SK-N-SH (cell line): ENCODE data around the gene GPATCH2L. TPM values are rescaled to one million over a fixed set of nuclear protein-coding genes. Genes with fewer than 3 reads are reported as not detected.

ENCODE experiments used
- CTCF ChIA-PET: fragments of 300-600, 350-600 bp; formaldehyde crosslinking; extraction: SDS; loops from one replicate; lab custom pipeline; 2021; lab: Yijun Ruan, JAX
- POLR2A ChIA-PET: fragments of 350-600 bp; sonication (Branson Sonifier 250); formaldehyde crosslinking; extraction: SDS; loops from one replicate; lab custom pipeline; 2020; ENCODE audit warnings: antibody characterized with exemption, inconsistent platforms; lab: Yijun Ruan, JAX
- DNase-seq: peaks from one replicate; pipeline ENCODE4 v3.0.0; 2012
- H2AFZ ChIP-seq: fragments of 200-600 bp; sonication (generic); 2 replicates; pipeline ENCODE4 v1.8.1; 2016; ENCODE audit warnings: antibody characterized with exemption, mild to moderate bottlenecking, low read depth
- H3F3A ChIP-seq: fragments of 200-600 bp; sonication (generic); replicated peaks from 2 replicates; pipeline ENCODE3; 2016; ENCODE audit warnings: antibody characterized with exemption, mild to moderate bottlenecking; ENCODE audit not compliant: insufficient read depth
- H3K27ac ChIP-seq, 2 experiments: fragments of 200-500 bp in 1 of 2; fragments of 200-600 bp in 1 of 2; sonication (Bioruptor generic) in 1 of 2; sonication (generic), shearing (Covaris generic) in 1 of 2; 2 replicates each; pipeline versions ENCODE4 v1.5.1 to v1.6.1; 2014 to 2016; ENCODE audit warnings: low read depth in 2 of 2, inconsistent platforms in 1 of 2, low read length in 1 of 2, mild to moderate bottlenecking in 1 of 2, mixed read lengths in 1 of 2
- H3K27me3 ChIP-seq: fragments of 200-600 bp; sonication (generic), shearing (Covaris generic); 2 replicates; pipeline ENCODE4 v1.6.1; 2016; ENCODE audit warnings: mixed run types; ENCODE audit not compliant: insufficient read depth
- H3K36me3 ChIP-seq, 2 experiments: fragments of 200-500 bp in 1 of 2; fragments of 200-600 bp in 1 of 2; sonication (Bioruptor generic) in 1 of 2; sonication (generic) in 1 of 2; replicated peaks in 1 of 2; 2 replicates each; pipeline versions ENCODE3 to v1.5.1; 2014 to 2016; ENCODE audit warnings: low read length in 1 of 2, mild to moderate bottlenecking in 1 of 2; ENCODE audit not compliant: insufficient read depth in 2 of 2, control insufficient read depth in 1 of 2
- H3K4me1 ChIP-seq, 2 experiments: fragments of 200-500 bp in 1 of 2; fragments of 200-600 bp in 1 of 2; sonication (Bioruptor generic) in 1 of 2; sonication (generic), shearing (Covaris generic) in 1 of 2; 2 replicates each; pipeline versions ENCODE4 v1.5.1 to v1.6.1; 2014 to 2016; ENCODE audit warnings: low read depth in 1 of 2, low read length in 1 of 2, mixed run types in 1 of 2; ENCODE audit not compliant: insufficient read depth in 2 of 2, control insufficient read depth in 1 of 2
- H3K4me2 ChIP-seq: fragments of 200-600 bp; sonication (generic), shearing (Covaris generic); 2 replicates; pipeline ENCODE4 v1.6.1; 2017; ENCODE audit warnings: mixed run types
- H3K4me3 ChIP-seq, 2 experiments: fragments of 200-500 bp in 1 of 2; fragments of 200-600 bp in 1 of 2; sonication (Bioruptor generic) in 1 of 2; sonication (generic), shearing (Covaris generic) in 1 of 2; 2 replicates each; pipeline versions ENCODE4 v1.5.1 to v1.8.1; 2014 to 2016; ENCODE audit warnings: low read depth in 2 of 2, inconsistent platforms in 1 of 2, low read length in 1 of 2, mild to moderate bottlenecking in 1 of 2, mixed read lengths in 1 of 2, moderate library complexity in 1 of 2
- H3K79me2 ChIP-seq: fragments of 200-600 bp; sonication (generic); 2 replicates; pipeline ENCODE4 v1.8.1; 2017; ENCODE audit warnings: mild to moderate bottlenecking; ENCODE audit not compliant: insufficient read depth
- H3K9ac ChIP-seq: fragments of 200-600 bp; sonication (generic); 2 replicates; pipeline ENCODE4 v1.6.1; 2017; ENCODE audit warnings: mixed run types
- H3K9me2 ChIP-seq: fragments of 200-600 bp; sonication (generic); 2 replicates; pipeline ENCODE4 v1.6.1; 2017; ENCODE audit warnings: mixed run types
- H3K9me3 ChIP-seq: fragments of 200-600 bp; sonication (generic); 2 replicates; pipeline ENCODE4 v1.6.1; 2017; ENCODE audit warnings: mixed run types, mild to moderate bottlenecking, moderate library complexity
- H4K20me1 ChIP-seq: fragments of 200-600 bp; sonication (generic); 2 replicates; pipeline ENCODE4 v1.6.1; 2017; ENCODE audit warnings: mild to moderate bottlenecking, mixed run types; ENCODE audit not compliant: insufficient read depth
- ELF1 ChIP-seq: IDR thresholded peaks from 2 replicates; pipeline ENCODE4 v1.4.0; 2012
- EP300 ChIP-seq, 2 experiments: IDR thresholded peaks; 2 replicates each; pipeline versions ENCODE4 v1.4.0 to v1.6.1; 2012; ENCODE audit warnings: borderline replicate concordance in 1 of 2, low read depth in 1 of 2, low read length in 1 of 2
- GATA2 ChIP-seq: sonication (generic); formaldehyde crosslinking; IDR thresholded peaks from 2 replicates; pipeline ENCODE4 v1.5.0; 2020; ENCODE audit warnings: mild to moderate bottlenecking, missing genetic modification reagents
- POLR2AphosphoS5 ChIP-seq: IDR thresholded peaks from 2 replicates; pipeline ENCODE4 v1.6.1; 2012; ENCODE audit warnings: low read depth, low read length
- RAD21 ChIP-seq: IDR thresholded peaks from 2 replicates; pipeline ENCODE4 v1.6.1; 2012; ENCODE audit warnings: mild to moderate bottlenecking, low read length
- RXRA ChIP-seq: IDR thresholded peaks from 2 replicates; pipeline ENCODE4 v1.4.0; 2012; ENCODE audit warnings: low read depth, mild to moderate bottlenecking, borderline replicate concordance
- SMC3 ChIP-seq: IDR thresholded peaks from 2 replicates; pipeline ENCODE4 v1.6.1; 2012; ENCODE audit warnings: low read depth, low read length, improper control_type of control experiment
- YY1 ChIP-seq: IDR thresholded peaks from 2 replicates; pipeline ENCODE4 v1.4.0; 2012; ENCODE audit warnings: low read depth, mild to moderate bottlenecking
- WGBS: methylation state at CpG from one replicate; pipeline ENCODE4 v1.1.6; 2017; ENCODE audit warnings: low lambda C conversion rate; 5-methylcytosine and 5-hydroxymethylcytosine counted together
- polyA plus RNA-seq, 3 experiments: library from polyadenylated mRNA; depleted of rRNA; stranded (reverse); fragments of >200 nt; gene quantifications; 2 replicates each; pipeline ENCODE4 v1.2.3, GENCODE V29; 2012
- TF ChIP-seq, protein P1 (sequence below): IDR thresholded peaks from 2 replicates; pipeline ENCODE4 v1.4.0; 2012; ENCODE audit warnings: low read depth, borderline replicate concordance
- TF ChIP-seq, protein P2 (sequence below): fragments of 150-350 bp; IDR thresholded peaks from 2 replicates; pipeline ENCODE4 v1.6.1; 2016; ENCODE audit warnings: mild to moderate bottlenecking, low read depth, low read length
- TF ChIP-seq, protein P3 (sequence below): IDR thresholded peaks from 2 replicates; pipeline ENCODE4; 2012

The GPATCH2L gene
- polyA plus RNA-seq, 1 of the 3 experiments (the other 2 are of a cell fraction): 17.7 TPM

DNA sequence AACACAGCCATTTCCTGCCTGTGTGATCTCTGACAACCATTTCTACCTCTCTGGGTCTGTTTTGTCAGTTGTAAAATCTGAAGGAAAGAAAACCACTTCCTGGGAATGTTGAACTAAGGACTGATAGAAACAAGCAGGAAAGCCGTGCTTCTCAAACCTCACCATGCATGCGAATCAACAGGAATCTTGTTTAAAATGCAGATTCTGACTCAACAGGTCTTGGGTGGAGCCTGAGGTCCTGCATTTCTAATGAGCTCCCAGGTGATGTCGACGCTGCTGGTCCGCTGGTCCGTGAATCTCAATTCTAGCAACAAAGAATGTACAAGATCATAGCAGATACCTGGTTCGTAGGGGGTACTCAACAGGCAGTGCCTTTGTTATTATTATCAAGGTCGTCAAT lies 38.0 kb upstream of the GPATCH2L start:
- CTCF ChIA-PET: interaction anchor here (2.1 to 2.8 kb wide), 2 partner anchors 63 to 240 kb away, joined by 5 to 9 read pairs; no protein-coding TSS in a partner anchor
- POLR2A ChIA-PET: interaction anchor here (1.2 kb wide), 1 partner anchor 17 kb away, joined by 3 read pairs; no protein-coding TSS in a partner anchor
- H4K20me1 ChIP-seq: no peaks in the 10 kb centered on the region
- no peak overlapping the region for H3K9ac ChIP-seq
- H3K4me2 ChIP-seq: no peak overlapping the region
- H3K9me2 ChIP-seq: no peaks in the 10 kb centered on the region
- H3K36me3 ChIP-seq: no peaks in the 10 kb centered on the region
- no peak overlapping the region for H3K27ac ChIP-seq
- H3K27me3 ChIP-seq: peaks cover 8% of the 10 kb centered on the region; the same call in 1 of the 2 replicates
- no peaks in the 10 kb centered on the region for H3K79me2 ChIP-seq
- WGBS: 66% methylated on average over 8 of the region's 8 CpGs
- DNase-seq: no peak
- TF ChIP-seq SMC3 (no peak), POLR2AphosphoS5 (no peak), EP300 (IDR thresholded peaks at IDR 0.05; ENCODE audit: borderline replicate concordance in 1 of 2, low read depth in 1 of 2, low read length in 1 of 2) (no peak), ELF1 (no peak)
- TF ChIP-seq, protein P1, sequence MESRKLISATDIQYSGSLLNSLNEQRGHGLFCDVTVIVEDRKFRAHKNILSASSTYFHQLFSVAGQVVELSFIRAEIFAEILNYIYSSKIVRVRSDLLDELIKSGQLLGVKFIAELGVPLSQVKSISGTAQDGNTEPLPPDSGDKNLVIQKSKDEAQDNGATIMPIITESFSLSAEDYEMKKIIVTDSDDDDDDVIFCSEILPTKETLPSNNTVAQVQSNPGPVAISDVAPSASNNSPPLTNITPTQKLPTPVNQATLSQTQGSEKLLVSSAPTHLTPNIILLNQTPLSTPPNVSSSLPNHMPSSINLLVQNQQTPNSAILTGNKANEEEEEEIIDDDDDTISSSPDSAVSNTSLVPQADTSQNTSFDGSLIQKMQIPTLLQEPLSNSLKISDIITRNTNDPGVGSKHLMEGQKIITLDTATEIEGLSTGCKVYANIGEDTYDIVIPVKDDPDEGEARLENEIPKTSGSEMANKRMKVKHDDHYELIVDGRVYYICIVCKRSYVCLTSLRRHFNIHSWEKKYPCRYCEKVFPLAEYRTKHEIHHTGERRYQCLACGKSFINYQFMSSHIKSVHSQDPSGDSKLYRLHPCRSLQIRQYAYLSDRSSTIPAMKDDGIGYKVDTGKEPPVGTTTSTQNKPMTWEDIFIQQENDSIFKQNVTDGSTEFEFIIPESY: no peak
- TF ChIP-seq, protein P2, sequence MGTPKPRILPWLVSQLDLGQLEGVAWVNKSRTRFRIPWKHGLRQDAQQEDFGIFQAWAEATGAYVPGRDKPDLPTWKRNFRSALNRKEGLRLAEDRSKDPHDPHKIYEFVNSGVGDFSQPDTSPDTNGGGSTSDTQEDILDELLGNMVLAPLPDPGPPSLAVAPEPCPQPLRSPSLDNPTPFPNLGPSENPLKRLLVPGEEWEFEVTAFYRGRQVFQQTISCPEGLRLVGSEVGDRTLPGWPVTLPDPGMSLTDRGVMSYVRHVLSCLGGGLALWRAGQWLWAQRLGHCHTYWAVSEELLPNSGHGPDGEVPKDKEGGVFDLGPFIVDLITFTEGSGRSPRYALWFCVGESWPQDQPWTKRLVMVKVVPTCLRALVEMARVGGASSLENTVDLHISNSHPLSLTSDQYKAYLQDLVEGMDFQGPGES: no peak
- TF ChIP-seq, protein P3, sequence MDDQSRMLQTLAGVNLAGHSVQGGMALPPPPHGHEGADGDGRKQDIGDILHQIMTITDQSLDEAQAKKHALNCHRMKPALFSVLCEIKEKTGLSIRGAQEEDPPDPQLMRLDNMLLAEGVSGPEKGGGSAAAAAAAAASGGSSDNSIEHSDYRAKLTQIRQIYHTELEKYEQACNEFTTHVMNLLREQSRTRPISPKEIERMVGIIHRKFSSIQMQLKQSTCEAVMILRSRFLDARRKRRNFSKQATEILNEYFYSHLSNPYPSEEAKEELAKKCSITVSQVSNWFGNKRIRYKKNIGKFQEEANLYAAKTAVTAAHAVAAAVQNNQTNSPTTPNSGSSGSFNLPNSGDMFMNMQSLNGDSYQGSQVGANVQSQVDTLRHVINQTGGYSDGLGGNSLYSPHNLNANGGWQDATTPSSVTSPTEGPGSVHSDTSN: no peak
- no peak overlapping the region for H3K4me3 ChIP-seq
- no peaks in the 10 kb centered on the region for H3K9me3 ChIP-seq
- H3K4me1 ChIP-seq: peaks cover 0 to 13% of the 10 kb centered on the region in 2 experiments; a peak in 2 of 4 replicates
- H2AFZ ChIP-seq: no peak overlapping the region
- no peaks in the 10 kb centered on the region for H3F3A ChIP-seq

DNA sequence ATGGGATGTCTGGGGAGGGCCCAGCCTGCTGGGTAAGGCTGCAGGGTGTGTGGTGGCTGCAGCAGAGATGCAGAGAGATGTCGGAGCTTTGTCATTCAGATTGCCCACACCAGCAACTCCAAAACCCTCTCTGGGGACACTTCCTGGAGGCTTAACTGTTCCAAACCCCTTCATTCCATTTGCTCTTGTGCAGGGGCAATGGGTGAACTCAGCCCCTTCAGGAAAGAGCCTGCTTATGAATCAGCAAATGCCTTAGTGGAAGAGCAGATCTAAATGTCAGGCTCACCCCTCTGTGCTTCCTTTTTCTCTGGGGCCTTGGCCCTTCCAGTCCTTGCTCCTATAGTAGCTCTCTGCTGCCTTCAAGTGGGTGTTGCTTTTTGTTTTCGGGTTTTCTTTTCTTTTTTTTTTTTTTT lies 36.7 kb upstream of the GPATCH2L start:
- H3K27ac ChIP-seq: no peak overlapping the region
- POLR2A ChIA-PET: interaction anchor here (0.6 kb wide), 1 partner anchor 374 kb away, joined by 3 read pairs; no protein-coding TSS in a partner anchor
- DNase-seq: no peak
- H4K20me1 ChIP-seq: no peaks in the 10 kb centered on the region
- WGBS: 27% methylated on average over 2 of the region's 2 CpGs
- H3K9me3 ChIP-seq: no peaks in the 10 kb centered on the region
- H3K79me2 ChIP-seq: no peaks in the 10 kb centered on the region
- H3F3A ChIP-seq: no peaks in the 10 kb centered on the region
- H3K9me2 ChIP-seq: no peaks in the 10 kb centered on the region
- peaks cover 0 to 13% of the 10 kb centered on the region in 2 experiments; a peak in 2 of 4 replicates for H3K4me1 ChIP-seq
- CTCF ChIA-PET: interaction anchor here (0.6 to 2.5 kb wide), 6 partner anchors 63 to 533 kb away, joined by 3 to 11 read pairs (median 4); no protein-coding TSS in a partner anchor
- H3K27me3 ChIP-seq: peaks cover 8% of the 10 kb centered on the region; the same call in 1 of the 2 replicates
- no peak overlapping the region for H2AFZ ChIP-seq
- H3K4me3 ChIP-seq: no peak overlapping the region
- H3K36me3 ChIP-seq: no peaks in the 10 kb centered on the region
- TF ChIP-seq RXRA (no peak), RAD21 (0 out of 2 replicates have a peak, but pooled peaks have one; percentile 25), YY1 (no peak), GATA2 (no peak), ELF1 (no peak)
- H3K9ac ChIP-seq: no peak overlapping the region
- no peak overlapping the region for H3K4me2 ChIP-seq
